WTC11 (cell line): ENCODE measurements around the gene PHIP.

ENCODE experiments used
- CREB1 ChIP-seq: sonication (generic); formaldehyde crosslinking; IDR thresholded peaks from 2 replicates; pipeline ENCODE4 v1.8.0; 2023; ENCODE audit warnings: mild to moderate bottlenecking, missing genetic modification reagents
- FOXK1 ChIP-seq: sonication (generic); formaldehyde crosslinking; IDR thresholded peaks from 2 replicates; pipeline ENCODE4 v1.8.0; 2022; ENCODE audit warnings: mild to moderate bottlenecking, moderate library complexity, missing genetic modification reagents
- JUN ChIP-seq: sonication (generic); formaldehyde crosslinking; IDR thresholded peaks from 2 replicates; pipeline ENCODE4 v1.8.0; 2023; ENCODE audit warnings: mild to moderate bottlenecking, missing genetic modification reagents
- NR3C1 ChIP-seq: sonication (generic); formaldehyde crosslinking; conservative IDR thresholded peaks from 2 replicates; pipeline ENCODE4 v1.8.1; 2023; ENCODE audit warnings: low read depth, mild to moderate bottlenecking, missing genetic modification reagents
- TF ChIP-seq, protein P1 (sequence below): fragments of 200-600 bp; IDR thresholded peaks from 2 replicates; pipeline ENCODE4 v1.8.0; 2022; ENCODE audit warnings: antibody characterized with exemption
- TF ChIP-seq, protein P2 (sequence below): sonication (generic); formaldehyde crosslinking; IDR thresholded peaks from 2 replicates; pipeline ENCODE4 v1.8.1; 2023; ENCODE audit warnings: mild to moderate bottlenecking, moderate library complexity, missing genetic modification reagents
- TF ChIP-seq, protein P3 (sequence below): sonication (generic); formaldehyde crosslinking; IDR thresholded peaks from 2 replicates; pipeline ENCODE4 v1.8.0; 2022; ENCODE audit warnings: missing genetic modification reagents
- TF ChIP-seq, protein P4 (sequence below): sonication (generic); formaldehyde crosslinking; conservative IDR thresholded peaks from 2 replicates; pipeline ENCODE4 v1.8.1; 2023; ENCODE audit warnings: mild to moderate bottlenecking, low read depth, missing genetic modification reagents, moderate library complexity
- TF ChIP-seq, protein P5 (sequence below): sonication (generic); formaldehyde crosslinking; IDR thresholded peaks from 2 replicates; pipeline ENCODE4 v1.8.1; 2022; ENCODE audit warnings: mild to moderate bottlenecking, moderate library complexity, missing genetic modification reagents
- TF ChIP-seq, protein P6 (sequence below): sonication (generic); formaldehyde crosslinking; IDR thresholded peaks from 2 replicates; pipeline ENCODE4 v1.8.0; 2022; ENCODE audit warnings: mild to moderate bottlenecking, missing genetic modification reagents
- TF ChIP-seq, protein P7 (sequence below): sonication (generic); formaldehyde crosslinking; IDR thresholded peaks from 2 replicates; pipeline ENCODE4 v1.8.0; 2022; ENCODE audit warnings: mild to moderate bottlenecking, missing genetic modification reagents

DNA sequence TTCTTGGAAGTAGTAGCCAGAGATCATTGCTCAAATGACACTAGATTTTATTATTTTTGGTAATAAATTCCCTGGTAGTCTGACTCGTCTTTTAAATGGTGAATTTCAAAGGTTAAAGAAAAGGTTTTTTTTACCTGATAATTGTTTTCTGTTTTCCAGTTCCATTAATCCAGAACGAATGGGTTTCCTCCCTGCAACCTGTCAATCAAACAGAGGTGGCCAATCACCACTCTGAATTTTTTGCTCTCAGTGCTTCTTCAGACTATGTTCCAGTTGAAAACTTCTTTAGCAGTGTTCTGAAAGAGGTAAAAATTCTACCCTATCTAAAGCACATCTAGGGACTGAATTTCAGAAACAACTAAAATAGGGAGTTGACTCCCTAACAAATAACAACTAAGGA is 73.8 kb downstream of the PHIP start:
- TF ChIP-seq, protein P1, sequence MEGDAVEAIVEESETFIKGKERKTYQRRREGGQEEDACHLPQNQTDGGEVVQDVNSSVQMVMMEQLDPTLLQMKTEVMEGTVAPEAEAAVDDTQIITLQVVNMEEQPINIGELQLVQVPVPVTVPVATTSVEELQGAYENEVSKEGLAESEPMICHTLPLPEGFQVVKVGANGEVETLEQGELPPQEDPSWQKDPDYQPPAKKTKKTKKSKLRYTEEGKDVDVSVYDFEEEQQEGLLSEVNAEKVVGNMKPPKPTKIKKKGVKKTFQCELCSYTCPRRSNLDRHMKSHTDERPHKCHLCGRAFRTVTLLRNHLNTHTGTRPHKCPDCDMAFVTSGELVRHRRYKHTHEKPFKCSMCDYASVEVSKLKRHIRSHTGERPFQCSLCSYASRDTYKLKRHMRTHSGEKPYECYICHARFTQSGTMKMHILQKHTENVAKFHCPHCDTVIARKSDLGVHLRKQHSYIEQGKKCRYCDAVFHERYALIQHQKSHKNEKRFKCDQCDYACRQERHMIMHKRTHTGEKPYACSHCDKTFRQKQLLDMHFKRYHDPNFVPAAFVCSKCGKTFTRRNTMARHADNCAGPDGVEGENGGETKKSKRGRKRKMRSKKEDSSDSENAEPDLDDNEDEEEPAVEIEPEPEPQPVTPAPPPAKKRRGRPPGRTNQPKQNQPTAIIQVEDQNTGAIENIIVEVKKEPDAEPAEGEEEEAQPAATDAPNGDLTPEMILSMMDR: no peak
- no peak for TF ChIP-seq NR3C1 (CRISPR knock-in tag)
- TF ChIP-seq JUN: no peak
- TF ChIP-seq, protein P2, sequence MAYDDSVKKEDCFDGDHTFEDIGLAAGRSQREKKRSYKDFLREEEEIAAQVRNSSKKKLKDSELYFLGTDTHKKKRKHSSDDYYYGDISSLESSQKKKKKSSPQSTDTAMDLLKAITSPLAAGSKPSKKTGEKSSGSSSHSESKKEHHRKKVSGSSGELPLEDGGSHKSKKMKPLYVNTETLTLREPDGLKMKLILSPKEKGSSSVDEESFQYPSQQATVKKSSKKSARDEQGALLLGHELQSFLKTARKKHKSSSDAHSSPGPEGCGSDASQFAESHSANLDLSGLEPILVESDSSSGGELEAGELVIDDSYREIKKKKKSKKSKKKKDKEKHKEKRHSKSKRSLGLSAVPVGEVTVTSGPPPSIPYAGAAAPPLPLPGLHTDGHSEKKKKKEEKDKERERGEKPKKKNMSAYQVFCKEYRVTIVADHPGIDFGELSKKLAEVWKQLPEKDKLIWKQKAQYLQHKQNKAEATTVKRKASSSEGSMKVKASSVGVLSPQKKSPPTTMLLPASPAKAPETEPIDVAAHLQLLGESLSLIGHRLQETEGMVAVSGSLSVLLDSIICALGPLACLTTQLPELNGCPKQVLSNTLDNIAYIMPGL (CRISPR knock-in tag): no peak
- TF ChIP-seq CREB1 (CRISPR knock-in tag): no peak
- TF ChIP-seq, protein P3, sequence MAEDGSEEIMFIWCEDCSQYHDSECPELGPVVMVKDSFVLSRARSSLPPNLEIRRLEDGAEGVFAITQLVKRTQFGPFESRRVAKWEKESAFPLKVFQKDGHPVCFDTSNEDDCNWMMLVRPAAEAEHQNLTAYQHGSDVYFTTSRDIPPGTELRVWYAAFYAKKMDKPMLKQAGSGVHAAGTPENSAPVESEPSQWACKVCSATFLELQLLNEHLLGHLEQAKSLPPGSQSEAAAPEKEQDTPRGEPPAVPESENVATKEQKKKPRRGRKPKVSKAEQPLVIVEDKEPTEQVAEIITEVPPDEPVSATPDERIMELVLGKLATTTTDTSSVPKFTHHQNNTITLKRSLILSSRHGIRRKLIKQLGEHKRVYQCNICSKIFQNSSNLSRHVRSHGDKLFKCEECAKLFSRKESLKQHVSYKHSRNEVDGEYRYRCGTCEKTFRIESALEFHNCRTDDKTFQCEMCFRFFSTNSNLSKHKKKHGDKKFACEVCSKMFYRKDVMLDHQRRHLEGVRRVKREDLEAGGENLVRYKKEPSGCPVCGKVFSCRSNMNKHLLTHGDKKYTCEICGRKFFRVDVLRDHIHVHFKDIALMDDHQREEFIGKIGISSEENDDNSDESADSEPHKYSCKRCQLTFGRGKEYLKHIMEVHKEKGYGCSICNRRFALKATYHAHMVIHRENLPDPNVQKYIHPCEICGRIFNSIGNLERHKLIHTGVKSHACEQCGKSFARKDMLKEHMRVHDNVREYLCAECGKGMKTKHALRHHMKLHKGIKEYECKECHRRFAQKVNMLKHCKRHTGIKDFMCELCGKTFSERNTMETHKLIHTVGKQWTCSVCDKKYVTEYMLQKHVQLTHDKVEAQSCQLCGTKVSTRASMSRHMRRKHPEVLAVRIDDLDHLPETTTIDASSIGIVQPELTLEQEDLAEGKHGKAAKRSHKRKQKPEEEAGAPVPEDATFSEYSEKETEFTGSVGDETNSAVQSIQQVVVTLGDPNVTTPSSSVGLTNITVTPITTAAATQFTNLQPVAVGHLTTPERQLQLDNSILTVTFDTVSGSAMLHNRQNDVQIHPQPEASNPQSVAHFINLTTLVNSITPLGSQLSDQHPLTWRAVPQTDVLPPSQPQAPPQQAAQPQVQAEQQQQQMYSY (CRISPR knock-in tag): no peak
- TF ChIP-seq, protein P4, sequence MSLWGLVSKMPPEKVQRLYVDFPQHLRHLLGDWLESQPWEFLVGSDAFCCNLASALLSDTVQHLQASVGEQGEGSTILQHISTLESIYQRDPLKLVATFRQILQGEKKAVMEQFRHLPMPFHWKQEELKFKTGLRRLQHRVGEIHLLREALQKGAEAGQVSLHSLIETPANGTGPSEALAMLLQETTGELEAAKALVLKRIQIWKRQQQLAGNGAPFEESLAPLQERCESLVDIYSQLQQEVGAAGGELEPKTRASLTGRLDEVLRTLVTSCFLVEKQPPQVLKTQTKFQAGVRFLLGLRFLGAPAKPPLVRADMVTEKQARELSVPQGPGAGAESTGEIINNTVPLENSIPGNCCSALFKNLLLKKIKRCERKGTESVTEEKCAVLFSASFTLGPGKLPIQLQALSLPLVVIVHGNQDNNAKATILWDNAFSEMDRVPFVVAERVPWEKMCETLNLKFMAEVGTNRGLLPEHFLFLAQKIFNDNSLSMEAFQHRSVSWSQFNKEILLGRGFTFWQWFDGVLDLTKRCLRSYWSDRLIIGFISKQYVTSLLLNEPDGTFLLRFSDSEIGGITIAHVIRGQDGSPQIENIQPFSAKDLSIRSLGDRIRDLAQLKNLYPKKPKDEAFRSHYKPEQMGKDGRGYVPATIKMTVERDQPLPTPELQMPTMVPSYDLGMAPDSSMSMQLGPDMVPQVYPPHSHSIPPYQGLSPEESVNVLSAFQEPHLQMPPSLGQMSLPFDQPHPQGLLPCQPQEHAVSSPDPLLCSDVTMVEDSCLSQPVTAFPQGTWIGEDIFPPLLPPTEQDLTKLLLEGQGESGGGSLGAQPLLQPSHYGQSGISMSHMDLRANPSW: no peak
- TF ChIP-seq, protein P5, sequence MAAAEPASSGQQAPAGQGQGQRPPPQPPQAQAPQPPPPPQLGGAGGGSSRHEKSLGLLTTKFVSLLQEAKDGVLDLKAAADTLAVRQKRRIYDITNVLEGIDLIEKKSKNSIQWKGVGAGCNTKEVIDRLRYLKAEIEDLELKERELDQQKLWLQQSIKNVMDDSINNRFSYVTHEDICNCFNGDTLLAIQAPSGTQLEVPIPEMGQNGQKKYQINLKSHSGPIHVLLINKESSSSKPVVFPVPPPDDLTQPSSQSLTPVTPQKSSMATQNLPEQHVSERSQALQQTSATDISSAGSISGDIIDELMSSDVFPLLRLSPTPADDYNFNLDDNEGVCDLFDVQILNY (CRISPR knock-in tag): no peak
- TF ChIP-seq FOXK1 (CRISPR knock-in tag): no peak
- TF ChIP-seq, protein P6, sequence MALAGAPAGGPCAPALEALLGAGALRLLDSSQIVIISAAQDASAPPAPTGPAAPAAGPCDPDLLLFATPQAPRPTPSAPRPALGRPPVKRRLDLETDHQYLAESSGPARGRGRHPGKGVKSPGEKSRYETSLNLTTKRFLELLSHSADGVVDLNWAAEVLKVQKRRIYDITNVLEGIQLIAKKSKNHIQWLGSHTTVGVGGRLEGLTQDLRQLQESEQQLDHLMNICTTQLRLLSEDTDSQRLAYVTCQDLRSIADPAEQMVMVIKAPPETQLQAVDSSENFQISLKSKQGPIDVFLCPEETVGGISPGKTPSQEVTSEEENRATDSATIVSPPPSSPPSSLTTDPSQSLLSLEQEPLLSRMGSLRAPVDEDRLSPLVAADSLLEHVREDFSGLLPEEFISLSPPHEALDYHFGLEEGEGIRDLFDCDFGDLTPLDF (CRISPR knock-in tag): no peak
- TF ChIP-seq, protein P7, sequence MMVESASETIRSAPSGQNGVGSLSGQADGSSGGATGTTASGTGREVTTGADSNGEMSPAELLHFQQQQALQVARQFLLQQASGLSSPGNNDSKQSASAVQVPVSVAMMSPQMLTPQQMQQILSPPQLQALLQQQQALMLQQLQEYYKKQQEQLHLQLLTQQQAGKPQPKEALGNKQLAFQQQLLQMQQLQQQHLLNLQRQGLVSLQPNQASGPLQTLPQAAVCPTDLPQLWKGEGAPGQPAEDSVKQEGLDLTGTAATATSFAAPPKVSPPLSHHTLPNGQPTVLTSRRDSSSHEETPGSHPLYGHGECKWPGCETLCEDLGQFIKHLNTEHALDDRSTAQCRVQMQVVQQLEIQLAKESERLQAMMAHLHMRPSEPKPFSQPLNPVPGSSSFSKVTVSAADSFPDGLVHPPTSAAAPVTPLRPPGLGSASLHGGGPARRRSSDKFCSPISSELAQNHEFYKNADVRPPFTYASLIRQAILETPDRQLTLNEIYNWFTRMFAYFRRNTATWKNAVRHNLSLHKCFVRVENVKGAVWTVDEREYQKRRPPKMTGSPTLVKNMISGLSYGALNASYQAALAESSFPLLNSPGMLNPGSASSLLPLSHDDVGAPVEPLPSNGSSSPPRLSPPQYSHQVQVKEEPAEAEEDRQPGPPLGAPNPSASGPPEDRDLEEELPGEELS (CRISPR knock-in tag): no peak
